NCI-H2196 (cell line): ENCODE measurements around the gene ITFG1.

Experiments used
- DNase-seq: peaks from one replicate; lab custom pipeline; 2025; ENCODE audit not compliant: unreplicated experiment; lab: John Stamatoyannopoulos, UW

The ITFG1 gene

GRCh38 chr16:47460711-47461597 is at the start of gene ITFG1, which contains the start of gene PHKB:
Gene ITFG1 (minus strand): TSS chr16:47461063. CDS start chr16:47461045, 18 bp downstream.
Gene PHKB (plus strand): TSS chr16:47461331. CDS start chr16:47461351, 20 bp downstream.
- DNase-seq, result peak; percentile 75

GRCh38 chr16:47507701-47508100 is 46.8 kb upstream of the ITFG1 start:
- no peak for DNase-seq

GRCh38 chr16:47506800-47507199 is 45.9 kb upstream of the ITFG1 start:
- no peak for DNase-seq

GRCh38 chr16:47504599-47504998 is 43.7 kb upstream of the ITFG1 start:
- DNase-seq, result no peak

GRCh38 chr16:47503936-47504335 is 43.1 kb upstream of the ITFG1 start:
- no peak for DNase-seq

GRCh38 chr16:47499700-47500264 is 38.9 kb upstream of the ITFG1 start:
- no peak for DNase-seq

- no peak for DNase-seq
Observed at GRCh38 chr16:47499080-47499699, 38.3 kb upstream of the ITFG1 start.

- DNase-seq, result no peak
Observed at GRCh38 chr16:47493381-47494337, 32.8 kb upstream of the ITFG1 start.

- no peak for DNase-seq
Observed at GRCh38 chr16:47492428-47493377, 31.8 kb upstream of the ITFG1 start.

GRCh38 chr16:47492036-47492427 is 31.2 kb upstream of the ITFG1 start:
- DNase-seq, result no peak

- DNase-seq, result no peak
Observed at GRCh38 chr16:47490471-47490870, 29.6 kb upstream of the ITFG1 start.

GRCh38 chr16:47488051-47488450 is 27.2 kb upstream of the ITFG1 start:
- no peak for DNase-seq

- DNase-seq, result no peak
Observed at GRCh38 chr16:47486856-47487255, 26.0 kb upstream of the ITFG1 start.

- no peak for DNase-seq
Observed at GRCh38 chr16:47483616-47484015, 22.8 kb upstream of the ITFG1 start.

GRCh38 chr16:47481698-47482374 is 21.0 kb upstream of the ITFG1 start:
- DNase-seq, result no peak

GRCh38 chr16:47480410-47480809 is 19.5 kb upstream of the ITFG1 start:
- no peak for DNase-seq

- no peak for DNase-seq
Observed at GRCh38 chr16:47477679-47478078, 16.8 kb upstream of the ITFG1 start.

GRCh38 chr16:47476654-47477345 is 15.9 kb upstream of the ITFG1 start:
- DNase-seq, result no peak

- DNase-seq, result no peak
Observed at GRCh38 chr16:47475786-47476185, 14.9 kb upstream of the ITFG1 start.
